HG02763 (cell line): ENCODE results near the gene LINGO1.

Source experiments
- ATAC-seq: cut with Tn5 transposase; IDR thresholded peaks from one replicate; pipeline ENCODE4 v1.9.1; 2021; ENCODE audit warnings: mild to moderate bottlenecking, moderate library complexity; ENCODE audit not compliant: unreplicated experiment

The LINGO1 gene

GRCh38 chr15:77598644-77599043 is 34.1 kb downstream of the LINGO1 start:
- ATAC-seq: no peak

GRCh38 chr15:77597804-77598453 is 34.8 kb downstream of the LINGO1 start:
- no peak for ATAC-seq

GRCh38 chr15:77596821-77597803 is 35.6 kb downstream of the LINGO1 start:
- no peak for ATAC-seq

GRCh38 chr15:77595231-77595630 is 37.5 kb downstream of the LINGO1 start:
- no peak for ATAC-seq

GRCh38 chr15:77592758-77593157 is 40.0 kb downstream of the LINGO1 start:
- no peak for ATAC-seq

GRCh38 chr15:77591968-77592613 is 40.6 kb downstream of the LINGO1 start:
- ATAC-seq: no peak

GRCh38 chr15:77589839-77590238 is 42.9 kb downstream of the LINGO1 start:
- ATAC-seq: no peak

GRCh38 chr15:77588126-77588525 is 44.6 kb downstream of the LINGO1 start:
- no peak for ATAC-seq

- ATAC-seq: no peak
Measured at GRCh38 chr15:77584691-77585090, 48.0 kb downstream of the LINGO1 start.

- ATAC-seq: no peak
Measured at GRCh38 chr15:77584201-77584600, 48.5 kb downstream of the LINGO1 start.

- no peak for ATAC-seq
Measured at GRCh38 chr15:77582763-77583162, 49.9 kb downstream of the LINGO1 start.

- no peak for ATAC-seq
Measured at GRCh38 chr15:77581896-77582569, 50.7 kb downstream of the LINGO1 start.

- no peak for ATAC-seq
Measured at GRCh38 chr15:77580996-77581682, 51.6 kb downstream of the LINGO1 start.

- ATAC-seq: no peak
Measured at GRCh38 chr15:77579498-77580188, 53.1 kb downstream of the LINGO1 start.

GRCh38 chr15:77578641-77579372 is 53.9 kb downstream of the LINGO1 start:
- no peak for ATAC-seq

GRCh38 chr15:77577366-77577950 is 55.3 kb downstream of the LINGO1 start:
- ATAC-seq: no peak

GRCh38 chr15:77576538-77576937 is 56.2 kb downstream of the LINGO1 start:
- ATAC-seq: no peak

- no peak for ATAC-seq
Measured at GRCh38 chr15:77575203-77575934, 57.3 kb downstream of the LINGO1 start.
